ENCODE measurements around the gene GRID1.

Gene GRID1

DNA sequence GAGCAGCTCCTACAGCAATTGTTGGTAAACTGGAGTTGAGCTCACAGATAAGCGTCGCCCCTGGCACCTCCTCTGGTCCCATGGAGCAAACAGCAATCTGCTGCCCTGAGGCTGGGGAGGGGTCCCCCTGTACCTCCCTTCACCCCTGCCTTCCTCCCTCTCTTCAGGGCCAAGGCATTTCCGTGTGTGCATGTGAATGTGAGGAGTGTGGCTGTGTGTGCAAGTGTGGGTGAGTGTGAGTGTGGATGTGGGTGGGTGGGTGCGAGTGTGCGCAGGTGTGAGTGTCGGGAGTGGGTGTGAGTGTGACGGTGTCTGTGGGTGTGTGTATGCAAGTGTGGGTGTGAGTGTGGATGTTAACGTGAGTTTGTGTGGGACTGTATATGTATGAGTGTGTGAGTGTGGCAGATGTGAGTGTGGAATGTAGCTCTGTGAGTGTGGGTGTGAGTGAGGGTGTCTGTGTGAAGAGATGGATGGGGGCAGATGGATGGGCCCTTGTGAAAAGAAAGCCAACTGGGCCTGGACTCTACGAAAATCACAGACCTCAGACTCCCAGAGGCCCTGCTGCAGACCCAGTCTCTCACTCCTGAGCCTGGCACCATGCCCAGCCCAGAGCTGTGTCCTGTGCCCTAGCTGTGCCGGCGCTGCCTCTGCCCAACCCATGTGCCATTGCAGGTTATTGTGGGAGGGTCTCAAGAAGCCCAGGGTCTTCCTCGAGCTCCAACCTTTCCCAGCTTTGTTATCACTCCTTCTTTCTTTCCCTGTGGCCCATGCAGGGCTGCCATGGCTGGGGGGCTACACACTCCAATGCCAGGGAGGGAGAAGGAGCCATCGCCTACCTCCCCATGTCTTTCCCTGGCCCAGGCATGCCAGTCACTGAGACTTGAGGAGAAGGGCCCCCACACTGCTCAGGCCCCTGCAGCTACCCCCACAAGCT lies 73.9 kb downstream of the GRID1 start:
- no peak for DNase-seq (ENCODE audit: low spot score)

DNA sequence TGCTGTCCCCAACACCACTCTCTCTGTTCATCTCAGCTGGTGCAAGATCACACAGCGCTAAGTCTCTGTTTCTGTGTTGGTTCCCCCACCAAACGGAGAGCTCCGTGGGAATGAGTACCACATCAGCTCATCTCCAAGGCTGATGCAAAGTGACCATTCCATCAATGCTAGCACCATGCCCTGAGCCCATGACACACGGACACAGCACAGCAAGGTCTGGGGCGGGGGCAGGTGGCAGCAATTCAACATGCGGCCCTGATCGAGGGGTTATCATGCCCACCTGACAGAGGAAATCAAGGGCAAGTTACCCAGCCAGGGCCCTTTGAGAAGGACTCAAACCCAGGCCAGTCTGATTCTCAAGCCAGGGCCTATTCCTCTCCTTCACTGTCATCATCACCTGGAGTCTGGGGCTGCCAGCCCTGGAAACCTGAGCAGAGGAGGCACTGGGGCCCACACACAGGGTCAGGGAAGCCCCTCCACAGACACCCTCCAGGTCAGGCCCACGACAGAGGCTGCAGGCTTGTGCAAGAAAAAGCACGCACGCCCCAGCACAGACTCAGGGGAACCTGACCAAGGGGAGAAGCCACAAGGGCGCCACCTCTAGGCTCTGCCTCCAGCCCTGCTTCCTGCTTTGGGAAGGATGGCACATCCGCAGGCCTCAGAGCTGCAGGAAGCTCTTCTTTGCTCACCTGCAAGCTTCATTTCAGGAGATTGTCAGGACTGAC lies 74.8 kb downstream of the GRID1 start:
- no peak for DNase-seq (ENCODE audit: low spot score)

DNA sequence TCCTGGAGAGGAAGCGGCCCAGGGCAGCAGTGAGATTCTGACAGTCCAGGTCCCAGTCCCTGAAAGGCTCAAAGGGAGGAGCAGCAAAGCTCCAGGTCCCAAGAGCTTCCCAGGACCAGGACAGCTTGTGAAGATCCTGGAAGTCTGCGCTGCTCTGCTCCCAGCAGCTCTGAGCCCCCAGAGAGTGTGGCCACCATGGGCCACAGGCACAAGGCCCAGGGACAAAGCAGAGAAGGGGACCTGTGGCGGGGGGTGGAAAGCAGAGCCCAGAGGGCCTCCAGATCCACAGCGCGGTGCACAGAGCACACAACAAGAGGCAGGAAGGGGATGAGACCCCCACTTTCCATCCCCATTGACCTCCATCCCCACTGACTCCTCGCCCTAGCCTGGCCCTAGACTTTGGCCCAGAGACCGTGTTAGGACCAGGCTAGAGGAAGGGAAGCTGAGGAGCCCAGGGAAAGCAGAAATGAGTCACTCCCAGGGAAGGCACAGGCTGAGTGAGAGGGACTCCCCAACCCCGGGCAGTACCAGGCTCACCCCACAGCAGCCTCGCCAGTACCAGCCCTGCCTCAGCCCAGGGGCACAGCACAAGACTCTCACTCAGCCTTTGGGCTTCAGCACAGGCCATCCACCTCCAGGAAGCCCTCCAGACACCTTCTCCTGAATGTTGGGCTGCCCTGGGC lies 75.5 kb downstream of the GRID1 start:
- DNase-seq (ENCODE audit: low spot score), result no peak

DNA sequence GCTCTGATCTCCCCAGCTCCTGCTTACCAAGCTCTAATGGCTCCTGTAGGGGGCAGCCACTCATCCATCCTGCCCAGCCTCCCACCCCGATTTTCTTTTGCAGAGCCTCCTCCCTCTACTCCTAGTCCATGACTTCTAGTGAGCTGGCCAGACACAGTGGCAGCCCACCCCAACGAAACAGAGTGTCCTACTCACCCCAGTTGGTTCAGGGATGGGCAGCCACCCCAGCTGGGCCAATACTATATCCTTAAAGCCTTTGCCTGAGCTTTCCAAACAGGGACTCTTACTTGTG lies 77.1 kb downstream of the GRID1 start:
- DNase-seq (ENCODE audit: low spot score), result no peak

DNA sequence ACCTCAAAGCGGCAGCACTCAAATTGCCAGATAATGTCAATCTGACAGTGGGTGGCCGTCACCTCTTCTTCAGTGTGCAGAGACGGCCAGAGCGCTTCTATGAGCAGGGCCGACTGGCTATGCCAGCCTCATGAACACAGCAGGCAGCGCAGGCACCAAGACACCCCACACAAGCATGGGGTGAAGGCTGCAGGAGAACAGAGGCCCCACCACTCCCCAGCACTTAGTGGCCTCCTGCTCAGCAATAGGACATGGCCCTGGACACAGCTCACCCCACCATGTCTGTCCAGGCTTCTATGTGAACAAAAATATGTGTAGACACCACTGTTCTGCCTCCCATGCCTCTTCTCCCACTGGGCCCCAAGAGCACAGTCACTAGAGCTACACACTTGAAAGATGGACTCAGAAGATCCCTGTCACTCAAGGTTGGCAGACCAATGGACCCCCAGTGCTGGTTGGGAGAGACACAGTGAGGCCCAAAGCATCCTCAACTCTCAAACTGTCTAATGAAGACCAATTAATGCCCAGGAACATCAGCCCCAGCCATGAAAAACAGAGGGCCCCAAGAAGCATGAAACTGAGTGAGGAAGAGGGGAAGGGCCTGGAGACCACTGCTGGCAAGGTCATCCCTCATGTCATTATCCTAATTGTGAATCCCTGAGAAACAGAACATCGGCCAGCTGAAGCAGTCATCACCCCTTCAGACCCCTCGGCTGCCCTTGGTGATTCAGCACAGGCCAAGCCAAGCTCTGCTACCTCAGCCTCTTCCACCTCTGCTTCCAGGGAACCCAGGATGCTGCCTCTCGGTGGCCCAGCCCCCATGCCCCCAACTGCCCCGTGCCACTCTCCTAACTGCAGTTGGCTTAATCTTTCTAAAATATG lies 77.7 kb downstream of the GRID1 start:
- DNase-seq (ENCODE audit: low spot score), result no peak

DNA sequence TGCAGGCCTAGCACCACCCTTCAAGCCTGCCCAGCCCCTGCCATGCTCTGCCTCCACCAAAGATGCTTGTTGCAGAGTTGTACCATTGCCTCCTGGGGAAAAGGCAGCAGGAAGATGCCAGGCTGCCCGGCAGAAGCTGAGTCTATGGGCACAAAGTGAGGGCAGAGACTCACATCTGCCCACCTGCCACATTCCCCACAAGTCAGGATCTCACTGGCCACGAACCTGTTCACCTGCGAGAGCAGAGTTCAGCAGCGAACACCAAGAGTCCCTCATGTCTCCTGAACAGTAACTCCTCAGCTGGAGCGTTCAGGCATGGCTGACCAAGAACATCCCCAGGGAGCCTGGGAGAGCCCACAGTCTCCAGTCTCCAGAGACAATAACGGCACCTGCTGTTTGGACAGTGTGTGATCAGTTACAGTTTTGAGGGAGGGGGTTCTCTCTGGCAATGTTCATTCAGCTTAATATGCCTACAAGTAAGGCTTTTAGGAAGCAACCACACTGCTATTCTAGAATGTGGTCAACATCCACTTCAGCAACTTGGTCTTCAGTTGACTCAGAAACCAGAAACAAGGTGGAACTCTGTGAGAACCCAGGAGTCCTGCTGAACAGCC lies 78.5 kb downstream of the GRID1 start:
- no peak for DNase-seq (ENCODE audit: low spot score)

DNA sequence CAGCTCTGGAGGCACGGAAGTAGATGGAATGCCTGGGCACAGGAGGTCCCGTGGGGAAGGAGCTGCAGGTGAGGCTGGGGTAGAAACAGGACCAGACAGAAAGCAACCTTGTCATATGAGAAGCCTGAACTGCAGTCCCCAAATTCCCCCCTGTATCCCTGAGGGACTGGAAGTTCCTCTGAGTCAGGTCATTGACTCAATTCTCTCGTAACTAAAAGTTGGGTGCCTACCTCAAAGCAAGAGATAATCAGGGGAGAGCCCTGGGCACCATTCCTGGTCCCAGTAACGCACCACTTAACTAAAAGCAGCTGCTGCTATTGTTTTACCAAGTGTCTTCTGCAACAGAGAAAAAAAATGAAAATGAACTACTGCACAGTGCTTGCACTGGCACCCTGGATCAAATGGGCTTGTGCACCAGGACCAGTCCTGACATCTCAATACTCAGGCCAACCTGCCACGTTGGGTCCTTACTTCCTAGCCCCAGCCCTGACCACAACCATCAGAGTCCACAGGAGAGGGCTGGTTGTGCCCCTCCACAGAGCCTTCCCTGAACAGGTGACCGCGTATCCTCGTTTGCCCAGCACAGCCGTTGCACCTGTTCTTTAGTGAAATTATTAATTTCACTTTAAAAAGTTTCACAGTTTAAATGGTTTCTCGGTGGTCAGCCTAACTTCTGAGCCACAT lies 79.3 kb downstream of the GRID1 start:
- DNase-seq (ENCODE audit: low spot score), result no peak

DNA sequence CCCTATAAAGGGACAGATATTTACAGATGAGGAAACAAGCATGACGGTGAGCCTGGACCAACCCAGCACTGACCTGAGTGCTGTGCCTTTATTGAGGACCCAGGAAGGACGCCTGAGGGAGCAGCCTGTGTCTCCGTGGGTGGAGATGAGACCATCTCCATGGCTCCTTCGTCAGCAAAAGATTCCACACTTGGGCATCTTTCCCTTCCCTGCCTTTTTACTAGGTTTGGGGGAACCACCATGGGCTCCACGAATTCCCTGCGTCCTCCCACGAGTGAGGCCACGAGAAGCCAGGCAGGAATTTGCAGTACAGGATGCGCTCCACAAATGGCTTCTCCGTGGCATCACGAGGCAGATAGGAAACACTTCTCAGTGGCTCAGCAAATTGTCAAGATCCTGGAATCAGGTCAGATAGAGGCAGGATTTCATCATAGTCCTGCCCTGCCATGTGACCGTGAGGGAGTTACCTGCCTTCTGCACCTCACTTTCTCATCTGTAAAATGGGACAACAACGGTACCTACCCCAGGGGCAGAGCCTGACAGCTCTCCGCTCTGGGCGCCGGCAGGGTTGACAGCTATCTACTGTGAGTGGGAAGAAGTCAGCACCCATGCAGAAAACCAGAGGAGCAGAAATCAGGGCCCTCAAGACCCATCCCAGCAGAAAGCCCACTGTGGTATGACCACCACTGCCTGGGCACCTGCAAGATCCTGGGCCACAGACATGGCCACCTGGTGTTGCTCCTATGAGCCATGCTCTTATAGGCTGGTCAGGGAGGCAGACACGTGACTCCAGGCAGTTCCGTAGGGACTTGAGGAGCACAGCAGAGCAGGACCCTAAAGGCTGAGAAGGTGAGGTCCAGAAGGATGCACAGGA lies 80.1 kb downstream of the GRID1 start:
- DNase-seq (ENCODE audit: low spot score), result no peak

DNA sequence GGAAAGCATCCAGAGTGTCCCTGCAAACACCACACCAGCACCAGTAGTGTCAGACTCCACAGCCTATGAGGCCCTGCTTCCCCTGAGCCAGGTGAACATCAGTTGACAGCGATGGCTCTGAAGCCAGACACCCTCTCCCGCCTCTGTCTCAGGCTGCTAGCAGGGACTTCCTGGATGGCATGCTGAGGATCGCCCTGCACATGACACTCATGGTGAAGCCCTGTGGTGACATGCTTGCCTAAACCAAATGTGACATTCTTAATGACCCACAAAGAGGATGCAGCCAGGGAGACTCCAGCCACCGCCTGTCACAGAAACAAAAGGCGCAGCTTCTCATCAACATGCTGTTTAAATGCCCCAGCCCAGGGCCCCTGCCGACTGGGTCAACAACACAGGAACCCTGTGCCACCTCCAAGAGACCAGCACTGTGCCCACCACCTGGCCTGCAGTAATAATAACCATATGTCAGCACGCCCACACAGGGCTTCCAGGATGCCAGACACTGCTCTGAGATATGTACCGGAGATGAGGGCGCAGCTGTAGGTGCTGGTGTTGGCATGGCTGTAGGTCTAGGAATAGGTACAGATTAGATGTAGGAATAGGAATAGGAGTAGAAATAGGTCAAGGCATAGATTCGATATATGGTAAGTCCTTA lies 81.3 kb downstream of the GRID1 start:
- no peak for DNase-seq (ENCODE audit: low spot score)

DNA sequence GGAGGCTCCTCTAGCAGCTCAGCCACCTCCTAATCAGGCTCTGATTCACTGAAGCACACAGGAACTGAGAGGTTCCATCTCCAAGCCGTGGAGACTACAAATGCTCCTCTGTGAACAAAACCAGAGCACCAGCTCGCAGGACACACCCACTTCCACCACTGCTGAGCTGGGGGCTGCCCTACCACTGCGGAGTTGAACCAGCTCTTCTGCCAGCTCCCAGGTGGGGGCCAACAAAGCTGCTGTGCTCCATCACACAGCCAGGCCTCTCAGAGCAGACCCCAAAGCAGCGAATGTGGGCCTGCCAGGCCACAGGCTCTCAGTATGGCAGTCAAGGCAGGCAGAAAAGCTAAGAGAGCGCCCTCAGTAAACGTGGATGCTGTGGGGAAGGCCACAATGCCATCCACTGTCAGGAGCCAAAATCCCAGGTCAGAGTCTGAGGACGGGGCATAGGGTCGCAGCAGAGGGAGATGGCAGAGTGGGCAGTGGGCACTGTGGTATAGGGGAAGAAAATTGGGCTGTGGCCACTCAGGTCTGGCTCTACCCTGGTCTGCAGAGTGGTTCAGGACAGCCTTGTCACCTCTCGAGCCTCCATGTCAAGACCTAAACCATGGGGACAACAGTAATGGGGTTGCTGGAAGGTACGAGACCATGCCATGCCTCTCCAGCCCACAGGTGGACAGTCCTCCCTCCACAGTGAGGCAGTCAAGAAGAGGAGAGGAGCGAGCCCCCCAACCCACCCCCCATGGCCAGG lies 82.1 kb downstream of the GRID1 start:
- DNase-seq (ENCODE audit: low spot score), result no peak

DNA sequence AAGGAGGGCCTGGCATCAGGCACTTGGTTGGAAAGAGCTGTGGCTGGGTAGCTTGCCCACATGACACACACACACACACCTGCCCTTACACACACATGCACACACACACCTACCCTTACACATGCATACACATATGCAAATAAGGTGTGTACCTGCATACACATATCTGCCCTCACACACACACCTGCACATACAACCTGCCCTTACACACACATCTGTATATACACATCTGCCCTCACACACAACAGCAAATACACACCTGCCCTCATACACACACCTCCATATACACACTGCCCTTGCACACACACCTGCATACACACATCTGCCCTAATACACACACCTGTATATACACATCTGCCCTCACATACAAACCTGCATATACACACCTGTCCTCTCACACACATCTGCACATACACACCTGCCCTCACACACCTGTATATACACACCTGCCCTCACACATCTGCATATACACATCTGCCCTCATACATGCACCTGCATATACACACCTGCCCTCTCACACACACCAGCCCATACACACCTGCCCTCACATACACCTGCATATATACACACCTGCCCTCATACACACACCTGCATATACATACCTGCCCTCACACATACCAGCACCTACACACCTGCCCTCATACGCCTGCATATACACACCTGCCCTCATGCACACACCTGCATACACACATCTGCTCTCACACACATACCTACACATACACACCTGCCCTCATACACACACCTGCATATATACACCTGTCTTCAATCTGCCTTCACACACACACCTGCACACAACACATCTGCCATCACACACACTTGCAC lies 82.9 kb downstream of the GRID1 start:
- no peak for DNase-seq (ENCODE audit: low spot score)

DNA sequence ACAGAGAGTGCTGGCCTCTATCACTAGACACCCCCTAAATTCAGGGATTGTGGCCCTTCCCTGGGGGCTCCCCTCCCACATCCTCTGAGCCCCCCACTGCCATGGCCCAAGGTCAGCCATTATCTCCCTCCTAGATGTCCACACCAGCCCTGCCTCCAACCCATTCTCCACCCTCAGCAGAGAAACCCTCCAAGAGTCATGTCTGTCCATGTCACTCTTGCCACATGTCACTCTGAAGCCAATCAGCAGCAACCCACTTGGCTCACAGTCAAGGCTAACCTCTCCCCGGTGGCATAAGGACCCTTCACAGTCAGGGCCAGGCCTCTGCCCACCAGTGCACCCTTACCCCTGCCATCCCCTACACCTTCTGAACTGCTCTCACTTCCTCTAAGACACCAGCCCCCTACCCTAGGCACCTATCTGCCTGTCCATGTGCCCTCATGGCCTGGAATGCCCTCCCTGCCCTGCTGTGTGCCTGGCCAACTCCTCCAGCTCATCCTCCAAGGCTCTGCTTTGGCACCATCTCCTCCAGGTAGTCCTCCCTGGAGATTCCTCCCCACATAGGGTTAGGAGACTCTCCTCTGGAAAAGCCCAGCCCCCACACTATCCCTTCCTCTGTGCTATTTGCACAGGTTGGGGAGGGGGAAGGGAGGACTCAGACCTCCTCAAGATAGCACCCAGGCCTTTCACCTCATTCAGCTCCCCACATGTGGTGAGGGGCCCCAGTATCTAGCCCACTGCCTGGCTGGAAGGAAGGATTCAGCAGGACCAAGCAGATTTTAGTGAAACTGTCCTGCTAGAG lies 83.7 kb downstream of the GRID1 start:
- DNase-seq (ENCODE audit: low spot score), result no peak

DNA sequence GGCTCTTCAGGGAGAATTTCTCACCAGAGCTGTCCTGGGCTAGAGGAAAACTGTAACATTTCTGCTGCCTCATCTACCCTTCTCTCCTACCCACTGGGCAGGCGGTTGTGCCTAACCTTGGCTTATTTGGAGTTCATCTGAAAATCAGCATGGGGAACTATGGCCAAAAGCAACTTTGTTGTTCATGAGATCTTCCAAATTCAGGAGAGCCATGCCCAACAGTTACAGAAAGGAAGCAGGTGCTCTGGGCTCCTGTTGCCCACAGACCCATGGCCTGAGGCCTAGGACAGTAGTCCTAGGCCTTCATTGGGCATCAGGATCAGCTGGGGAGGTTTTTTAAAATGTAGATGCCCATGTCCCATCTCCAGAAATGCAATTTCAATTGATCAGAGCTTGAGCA lies 85.2 kb downstream of the GRID1 start:
- no peak for DNase-seq (ENCODE audit: low spot score)

DNA sequence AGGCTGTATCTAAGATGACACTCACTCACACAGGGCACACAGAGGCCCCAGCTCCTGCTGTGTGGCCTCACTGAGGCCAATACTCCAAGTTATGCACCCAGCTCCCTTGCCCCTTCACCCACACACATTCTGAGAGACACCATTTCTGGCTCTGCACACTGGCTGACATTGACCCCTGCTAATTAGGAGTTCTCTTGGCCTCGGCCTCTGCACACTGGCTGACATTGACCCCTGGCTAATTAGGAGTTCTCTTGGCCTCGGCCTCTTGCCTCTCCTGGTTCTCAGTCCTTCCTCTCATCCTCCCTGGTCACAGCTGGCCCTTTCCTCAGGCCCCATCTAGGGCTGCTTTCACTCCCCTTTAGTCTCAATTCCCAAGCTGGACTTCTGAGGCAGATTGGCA lies 97.3 kb downstream of the GRID1 start:
- no peak for DNase-seq (ENCODE audit: low spot score)

DNA sequence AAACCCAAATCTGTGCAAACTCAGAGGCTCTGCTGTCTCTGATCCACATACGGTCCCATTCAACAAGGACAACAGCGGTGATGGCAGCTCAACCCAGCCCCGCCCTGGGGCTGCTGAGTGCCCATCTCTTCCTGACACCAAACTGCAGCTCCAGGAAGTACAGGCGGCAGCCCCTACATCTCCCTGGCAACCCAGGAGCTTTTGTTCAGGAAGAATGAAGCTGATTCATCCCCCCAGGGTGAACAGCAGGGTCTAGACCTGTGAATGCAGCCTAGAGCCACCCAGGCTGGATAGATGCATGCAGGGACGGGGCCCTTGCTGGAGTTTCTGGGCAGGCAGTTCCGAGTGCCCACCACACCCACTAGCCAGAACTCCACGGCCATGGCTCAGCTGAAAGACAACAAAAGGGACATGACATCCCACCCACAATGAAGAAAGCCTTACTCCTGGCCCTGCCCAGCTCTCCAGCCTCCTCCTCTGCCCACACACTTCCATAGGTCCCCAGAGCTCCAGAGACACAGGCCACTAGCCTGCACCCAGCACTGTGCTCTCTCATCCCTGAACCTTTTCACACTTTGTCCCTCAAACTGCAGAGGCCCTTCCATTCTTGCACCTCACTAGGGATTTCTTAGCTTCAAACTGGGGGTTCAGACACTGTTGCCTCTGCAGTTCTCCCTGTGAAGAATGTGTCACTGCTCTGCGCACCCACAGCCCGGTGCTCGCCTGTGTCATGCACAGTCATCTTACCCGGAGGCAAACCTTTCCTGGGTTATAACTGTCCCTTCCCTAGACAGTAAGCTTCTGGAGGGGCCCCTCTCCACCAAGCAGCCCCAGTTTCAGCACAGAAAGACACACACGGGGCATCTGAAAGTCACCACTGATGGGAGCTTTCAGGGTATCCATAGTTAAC lies 99.1 kb downstream of the GRID1 start:
- no peak for DNase-seq (ENCODE audit: low spot score)
